ENCODE measurements around the gene SSC5D. TPM values are rescaled to one million over a fixed set of nuclear protein-coding genes. Genes with fewer than 3 reads are reported as not detected.

Gene SSC5D
- total and polyA plus RNA-seq, 9 of the 15 experiments (the other 6 are each of a cell fraction or from before 2014, with no cell fraction given) = 0.04 to 0.71 (median 0.14) TPM; not detected in 2

GRCh38 chr19:55549500-55550320 is 61.5 kb downstream of the SSC5D start (continued):
- no peak for TF ChIP-seq ZNF318 (IDR thresholded peaks at IDR 0.05; ENCODE audit: borderline replicate concordance in 1 of 2, low read depth in 1 of 2)
- no peak for TF ChIP-seq CEBPG (CRISPR knock-in tag; IDR thresholded peaks at IDR 0.05)
- TF ChIP-seq CEBPG (tag; conservative IDR thresholded peaks at IDR 0.05 in 1 of 2, IDR thresholded peaks at IDR 0.05 in 1 of 2) = no peak
- TF ChIP-seq ZNF518B (CRISPR knock-in tag; IDR thresholded peaks at IDR 0.05) = no peak
- TF ChIP-seq HLTF (IDR thresholded peaks at IDR 0.05) = no peak
- TF ChIP-seq SREBF2 (CRISPR knock-in tag; IDR thresholded peaks at IDR 0.05) = no peak
- no peak for TF ChIP-seq ZNF184 (CRISPR knock-in tag; IDR thresholded peaks at IDR 0.05)
- TF ChIP-seq NBN (IDR thresholded peaks at IDR 0.05; ENCODE audit: low read depth) = no peak
- TF ChIP-seq ZNF449 (CRISPR knock-in tag; IDR thresholded peaks at IDR 0.05) = no peak
- no peak for TF ChIP-seq MXD1 (CRISPR knock-in tag; IDR thresholded peaks at IDR 0.05; ENCODE audit: borderline replicate concordance, poor library complexity, severe bottlenecking)
- peak; percentile 47; the same call in 1 of the 2 replicates for TF ChIP-seq JUND (IDR thresholded peaks at IDR 0.05; ENCODE audit: borderline replicate concordance, low read depth, low read length)
- TF ChIP-seq JUND (tag; IDR thresholded peaks at IDR 0.05; ENCODE audit: borderline replicate concordance, low read depth, low read length) = no peak
- no peak for TF ChIP-seq ZNF354B (CRISPR knock-in tag; IDR thresholded peaks at IDR 0.05)
